ENCODE results near the gene DLGAP3.

DNA sequence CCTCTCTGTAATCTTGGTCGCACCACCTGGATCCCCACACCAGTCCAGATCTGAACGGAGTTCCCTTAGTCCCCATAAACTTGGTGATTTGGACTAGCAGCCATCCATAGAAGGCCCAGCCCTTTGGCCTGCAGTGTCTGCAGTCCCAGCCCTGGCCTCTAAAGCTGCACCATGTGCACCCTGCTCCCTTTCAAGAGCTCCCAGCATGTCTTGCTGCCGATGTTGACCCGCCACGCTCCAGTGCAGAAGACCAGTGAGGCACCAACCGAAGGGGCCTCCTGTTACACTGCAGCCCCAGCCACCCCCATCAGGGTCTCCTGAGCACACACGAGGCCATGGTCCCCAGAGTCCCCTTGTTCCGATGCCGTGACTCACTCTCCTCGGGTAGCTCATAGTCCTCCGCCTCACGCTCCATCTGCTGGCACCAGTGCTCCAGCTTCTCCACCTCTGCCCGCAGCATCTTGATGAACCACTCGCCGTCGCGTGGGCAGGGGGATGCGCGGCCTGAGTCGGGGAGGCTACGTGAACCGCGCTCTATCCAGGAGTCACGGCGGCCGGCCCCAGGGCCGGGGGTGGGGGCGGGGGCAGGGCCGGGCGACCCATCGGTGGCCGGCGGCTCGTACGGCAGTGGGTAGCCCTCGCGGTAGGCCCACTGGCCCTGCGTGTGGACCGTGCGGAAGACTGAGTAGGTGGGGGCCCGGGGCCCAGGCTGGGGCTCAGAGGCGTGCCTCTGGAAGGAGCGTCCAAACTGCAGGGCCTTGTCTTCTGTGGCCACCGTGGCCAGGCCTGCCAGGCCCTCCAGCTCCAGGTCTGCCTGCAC is 61.0 kb downstream of the DLGAP3 start:
- TF ChIP-seq, protein P1, sequence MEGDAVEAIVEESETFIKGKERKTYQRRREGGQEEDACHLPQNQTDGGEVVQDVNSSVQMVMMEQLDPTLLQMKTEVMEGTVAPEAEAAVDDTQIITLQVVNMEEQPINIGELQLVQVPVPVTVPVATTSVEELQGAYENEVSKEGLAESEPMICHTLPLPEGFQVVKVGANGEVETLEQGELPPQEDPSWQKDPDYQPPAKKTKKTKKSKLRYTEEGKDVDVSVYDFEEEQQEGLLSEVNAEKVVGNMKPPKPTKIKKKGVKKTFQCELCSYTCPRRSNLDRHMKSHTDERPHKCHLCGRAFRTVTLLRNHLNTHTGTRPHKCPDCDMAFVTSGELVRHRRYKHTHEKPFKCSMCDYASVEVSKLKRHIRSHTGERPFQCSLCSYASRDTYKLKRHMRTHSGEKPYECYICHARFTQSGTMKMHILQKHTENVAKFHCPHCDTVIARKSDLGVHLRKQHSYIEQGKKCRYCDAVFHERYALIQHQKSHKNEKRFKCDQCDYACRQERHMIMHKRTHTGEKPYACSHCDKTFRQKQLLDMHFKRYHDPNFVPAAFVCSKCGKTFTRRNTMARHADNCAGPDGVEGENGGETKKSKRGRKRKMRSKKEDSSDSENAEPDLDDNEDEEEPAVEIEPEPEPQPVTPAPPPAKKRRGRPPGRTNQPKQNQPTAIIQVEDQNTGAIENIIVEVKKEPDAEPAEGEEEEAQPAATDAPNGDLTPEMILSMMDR (IDR thresholded peaks at IDR 0.05) = no peak
- TF ChIP-seq POLR2A (IDR thresholded peaks at IDR 0.05) = no peak
- no peak for TF ChIP-seq POLR2AphosphoS5 (IDR thresholded peaks at IDR 0.05; ENCODE audit: insufficient read depth in 1 of 2, low read depth in 1 of 2)
